Measurements from ENCODE around the gene UBE3B.
A peak's percentile ranks its signal among the peaks of the same experiment; 100 is the strongest.

DNA sequence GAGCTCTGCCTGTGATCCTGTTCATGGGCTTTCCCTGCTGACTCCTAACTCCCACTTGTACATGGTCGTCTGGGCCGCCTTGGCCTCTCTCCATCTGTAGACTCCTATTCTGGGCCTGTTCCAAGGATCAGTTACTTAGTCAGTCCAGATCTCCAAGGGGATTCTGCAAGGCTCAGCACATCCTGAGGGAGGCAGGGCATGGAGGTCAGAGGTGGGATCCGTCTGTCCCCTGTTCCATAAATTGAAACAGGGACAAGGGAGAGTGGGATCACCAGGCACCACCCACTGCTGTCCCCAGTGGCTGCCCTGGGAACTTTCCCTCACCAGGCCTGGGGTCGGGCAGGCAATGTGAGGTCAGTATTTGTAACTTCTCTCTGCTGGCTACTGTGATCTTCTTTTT is 43.8 kb upstream of the UBE3B start:
- TF ChIP-seq, protein P1, sequence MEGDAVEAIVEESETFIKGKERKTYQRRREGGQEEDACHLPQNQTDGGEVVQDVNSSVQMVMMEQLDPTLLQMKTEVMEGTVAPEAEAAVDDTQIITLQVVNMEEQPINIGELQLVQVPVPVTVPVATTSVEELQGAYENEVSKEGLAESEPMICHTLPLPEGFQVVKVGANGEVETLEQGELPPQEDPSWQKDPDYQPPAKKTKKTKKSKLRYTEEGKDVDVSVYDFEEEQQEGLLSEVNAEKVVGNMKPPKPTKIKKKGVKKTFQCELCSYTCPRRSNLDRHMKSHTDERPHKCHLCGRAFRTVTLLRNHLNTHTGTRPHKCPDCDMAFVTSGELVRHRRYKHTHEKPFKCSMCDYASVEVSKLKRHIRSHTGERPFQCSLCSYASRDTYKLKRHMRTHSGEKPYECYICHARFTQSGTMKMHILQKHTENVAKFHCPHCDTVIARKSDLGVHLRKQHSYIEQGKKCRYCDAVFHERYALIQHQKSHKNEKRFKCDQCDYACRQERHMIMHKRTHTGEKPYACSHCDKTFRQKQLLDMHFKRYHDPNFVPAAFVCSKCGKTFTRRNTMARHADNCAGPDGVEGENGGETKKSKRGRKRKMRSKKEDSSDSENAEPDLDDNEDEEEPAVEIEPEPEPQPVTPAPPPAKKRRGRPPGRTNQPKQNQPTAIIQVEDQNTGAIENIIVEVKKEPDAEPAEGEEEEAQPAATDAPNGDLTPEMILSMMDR (conservative IDR thresholded peaks at IDR 0.05): peak; percentile 45
- TF ChIP-seq EZH2 (IDR thresholded peaks at IDR 0.05; ENCODE audit: low read depth): no peak

All from PC-9 (cell line).